HEK293 (cell line): ENCODE results near the gene MAN2B2.

Experiments
- CTCF ChIA-PET: fragments of 350-600 bp; formaldehyde crosslinking; extraction: SDS; loops from one replicate; lab custom pipeline; 2021; ENCODE audit warnings: antibody characterized with exemption; lab: Yijun Ruan, JAX
- POLR2A ChIA-PET: fragments of 300-600 bp; formaldehyde crosslinking; extraction: SDS; loops from one replicate; lab custom pipeline; 2020; ENCODE audit warnings: antibody characterized with exemption, inconsistent platforms; lab: Yijun Ruan, JAX
- H3K27ac ChIP-seq: fragments of 200-500 bp; sonication (Bioruptor generic); 2 replicates; pipeline ENCODE4 v1.5.1; 2014; ENCODE audit warnings: low read depth, low read length, control low read depth, inconsistent platforms; ENCODE audit errors: extremely low read depth
- H3K36me3 ChIP-seq, 2 experiments: fragments of 200-500 bp in 1 of 2; sonication (Bioruptor generic) in 1 of 2; 1 replicate in 1 of 2; 2 replicates in 1 of 2; pipeline ENCODE4 v1.5.1; 2014 to 2017; ENCODE audit warnings: inconsistent platforms in 2 of 2, low read length in 2 of 2; ENCODE audit not compliant: control insufficient read depth in 2 of 2, insufficient read depth in 1 of 2
- H3K4me1 ChIP-seq: fragments of 200-500 bp; sonication (Bioruptor generic); 2 replicates; pipeline ENCODE4 v1.5.1; 2014; ENCODE audit warnings: mild to moderate bottlenecking, low read length, inconsistent platforms; ENCODE audit not compliant: control insufficient read depth, insufficient read depth
- H3K4me3 ChIP-seq: 2 replicates; pipeline ENCODE4 v1.5.1; 2011; ENCODE audit warnings: low read depth, mild to moderate bottlenecking, control low read depth, low read length, moderate library complexity
- H3K9me3 ChIP-seq: fragments of 200-500 bp; sonication (Bioruptor generic); 2 replicates; pipeline ENCODE4 v1.5.1; 2014; ENCODE audit warnings: low read depth, low read length, inconsistent platforms; ENCODE audit not compliant: control insufficient read depth, insufficient read depth
- EGR2 ChIP-seq: fragments of 450-650 bp; formaldehyde crosslinking; IDR thresholded peaks from 2 replicates; pipeline ENCODE4 v1.5.1; 2016; ENCODE audit warnings: low read depth, missing biosample characterization, missing genetic modification characterization
- SETDB1 ChIP-seq: IDR thresholded peaks from one replicate; pipeline ENCODE4 v1.6.1; 2017; ENCODE audit warnings: mild to moderate bottlenecking, low read length, moderate library complexity, mixed read lengths; ENCODE audit not compliant: insufficient read length
- SP2 ChIP-seq: fragments of 450-650 bp; formaldehyde crosslinking; IDR thresholded peaks from 2 replicates; pipeline ENCODE4 v1.5.1; 2016; ENCODE audit warnings: missing biosample characterization, missing genetic modification characterization
- TRIM28 ChIP-seq: IDR thresholded peaks from 2 replicates; pipeline ENCODE4 v1.6.1; 2011; ENCODE audit warnings: low read length, control low read depth, borderline replicate concordance
- YY2 ChIP-seq: fragments of 450-650 bp; formaldehyde crosslinking; IDR thresholded peaks from 2 replicates; pipeline ENCODE4 v1.5.1; 2016; ENCODE audit warnings: missing biosample characterization, missing genetic modification characterization
- ZBTB10 ChIP-seq: fragments of 450-650 bp; formaldehyde crosslinking; IDR thresholded peaks from 2 replicates; pipeline ENCODE4 v1.5.1; 2016; ENCODE audit warnings: missing biosample characterization, missing genetic modification characterization
- ZNF114 ChIP-seq: fragments of 450-650 bp; formaldehyde crosslinking; IDR thresholded peaks from 2 replicates; pipeline ENCODE4 v1.5.0; 2017; ENCODE audit warnings: missing biosample characterization, missing genetic modification characterization
- ZNF146 ChIP-seq: fragments of 450-650 bp; formaldehyde crosslinking; IDR thresholded peaks from 2 replicates; pipeline ENCODE4 v1.5.1; 2016; ENCODE audit warnings: missing biosample characterization, missing genetic modification characterization
- ZNF280C ChIP-seq: fragments of 450-650 bp; formaldehyde crosslinking; IDR thresholded peaks from 2 replicates; pipeline ENCODE4 v1.5.1; 2016; ENCODE audit warnings: missing biosample characterization, missing genetic modification characterization
- ZNF341 ChIP-seq: fragments of 450-650 bp; formaldehyde crosslinking; IDR thresholded peaks from 2 replicates; pipeline ENCODE4; 2016; ENCODE audit warnings: low read depth, missing biosample characterization, missing genetic modification characterization
- ZNF433 ChIP-seq: fragments of 450-650 bp; formaldehyde crosslinking; IDR thresholded peaks from 2 replicates; pipeline ENCODE4 v1.5.1; 2016; ENCODE audit warnings: missing biosample characterization, missing genetic modification characterization, low read depth
- ZNF514 ChIP-seq: fragments of 450-650 bp; formaldehyde crosslinking; IDR thresholded peaks from 2 replicates; pipeline ENCODE4 v1.5.1; 2016; ENCODE audit warnings: missing biosample characterization, missing genetic modification characterization
- ZNF518A ChIP-seq: fragments of 450-650 bp; formaldehyde crosslinking; conservative IDR thresholded peaks from 2 replicates; pipeline ENCODE4 v1.5.1; 2016; ENCODE audit warnings: low read depth, missing biosample characterization, missing genetic modification characterization
- ZNF530 ChIP-seq: fragments of 450-650 bp; formaldehyde crosslinking; IDR thresholded peaks from 2 replicates; pipeline ENCODE4 v1.5.1; 2016; ENCODE audit warnings: low read depth, missing biosample characterization, missing genetic modification characterization
- ZNF561 ChIP-seq: fragments of 450-650 bp; IDR thresholded peaks from 2 replicates; pipeline ENCODE4 v1.5.1; 2018; ENCODE audit warnings: missing biosample characterization, missing genetic modification characterization, borderline replicate concordance
- ZNF692 ChIP-seq: fragments of 450-650 bp; formaldehyde crosslinking; IDR thresholded peaks from 2 replicates; pipeline ENCODE4 v1.5.1; 2016; ENCODE audit warnings: missing biosample characterization, missing genetic modification characterization
- ZNF704 ChIP-seq: fragments of 450-650 bp; formaldehyde crosslinking; IDR thresholded peaks from 2 replicates; pipeline ENCODE4 v1.5.1; 2016; ENCODE audit warnings: missing biosample characterization, missing genetic modification characterization
- ZNF776 ChIP-seq: fragments of 450-650 bp; formaldehyde crosslinking; IDR thresholded peaks from 2 replicates; pipeline ENCODE4 v1.5.0; 2017; ENCODE audit warnings: missing biosample characterization, missing genetic modification characterization, borderline replicate concordance
- ZNF830 ChIP-seq: fragments of 450-650 bp; IDR thresholded peaks from 2 replicates; pipeline ENCODE4 v1.5.0; 2018; ENCODE audit warnings: missing biosample characterization, missing genetic modification characterization, low read depth, mild to moderate bottlenecking, moderate library complexity

The MAN2B2 gene

GRCh38 chr4:6603128-6603527, 28.1 kb downstream of the MAN2B2 start (continued):
- TF ChIP-seq ZNF514 (tag by site-specific recombination) (no peak), ZNF776 (no peak), ZBTB10 (tag by site-specific recombination) (no peak)

GRCh38 chr4:6605114-6605513, 30.1 kb downstream of the MAN2B2 start:
- CTCF ChIA-PET, result no interaction called here

GRCh38 chr4:6605605-6606004, 30.6 kb downstream of the MAN2B2 start:
- CTCF ChIA-PET, result no interaction called here
- TF ChIP-seq ZNF704 (tag by site-specific recombination), result no peak
- TF ChIP-seq ZNF341, result no peak
- no peak for TF ChIP-seq ZNF146
- no peak for TF ChIP-seq ZNF280C (tag by site-specific recombination)
- TF ChIP-seq EGR2 (tag by site-specific recombination), result peak; percentile 99
- TF ChIP-seq YY2 (tag by site-specific recombination), result no peak
- no peak for TF ChIP-seq ZNF561 (tag by site-specific recombination)
- no peak for TF ChIP-seq ZNF692 (tag by site-specific recombination)
- no peak for TF ChIP-seq ZNF114 (tag by site-specific recombination)

More at GRCh38 chr4:6605114-6605513, 30.1 kb downstream of the MAN2B2 start:
- H3K27ac ChIP-seq, result no peak overlapping the region
- TF ChIP-seq ZNF518A (tag by site-specific recombination) (no peak), SP2 (no peak), ZNF830 (tag by site-specific recombination) (no peak), ZNF433 (no peak), ZNF514 (tag by site-specific recombination) (no peak), ZNF530 (tag by site-specific recombination) (no peak), TRIM28 (peak; percentile 90; the same call in 1 of the 2 replicates), SETDB1 (peak; percentile 43)
- H3K9me3 ChIP-seq, result no peaks in the 10 kb centered on the region
- H3K4me3 ChIP-seq, result no peak overlapping the region
- no peaks in the 10 kb centered on the region for H3K4me1 ChIP-seq
- peaks cover 0 to 27% of the 10 kb centered on the region in 2 experiments; a peak in 1 of 3 replicates for H3K36me3 ChIP-seq
- POLR2A ChIA-PET, result no interaction called here

More at GRCh38 chr4:6605605-6606004, 30.6 kb downstream of the MAN2B2 start:
- H3K9me3 ChIP-seq, result no peaks in the 10 kb centered on the region
- POLR2A ChIA-PET, result no interaction called here
- H3K27ac ChIP-seq, result no peak overlapping the region
- no peaks in the 10 kb centered on the region for H3K4me1 ChIP-seq
- H3K36me3 ChIP-seq, result peaks cover 0 to 30% of the 10 kb centered on the region in 2 experiments; a peak in 1 of 3 replicates
- H3K4me3 ChIP-seq, result no peak overlapping the region
